ENCODE measurements around the gene ADGRV1.

ADGRV1 gene

GRCh38 chr5:91016954-91017700 lies 458.5 kb downstream of the ADGRV1 start:
- TF ChIP-seq CTCF (IDR thresholded peaks at IDR 0.05; ENCODE audit: insufficient read depth, missing control alignments) = no peak
- FAIRE-seq = peak; percentile 38
- no peak for DNase-seq (ENCODE audit: insufficient read length, low spot score)

- TF ChIP-seq CTCF (IDR thresholded peaks at IDR 0.05; ENCODE audit: insufficient read depth, missing control alignments) = no peak
- FAIRE-seq = no peak
- DNase-seq (ENCODE audit: insufficient read length, low spot score) = no peak
Measured at GRCh38 chr5:91018200-91018599, 459.6 kb downstream of the ADGRV1 start.

- TF ChIP-seq CTCF (IDR thresholded peaks at IDR 0.05; ENCODE audit: insufficient read depth, missing control alignments) = no peak
- DNase-seq (ENCODE audit: insufficient read length, low spot score) (no peak), FAIRE-seq (no peak)
Measured at GRCh38 chr5:91018712-91019371, 460.2 kb downstream of the ADGRV1 start.

- DNase-seq (ENCODE audit: insufficient read length, low spot score) (no peak), FAIRE-seq (no peak)
- TF ChIP-seq CTCF (IDR thresholded peaks at IDR 0.05; ENCODE audit: insufficient read depth, missing control alignments) = no peak
Measured at GRCh38 chr5:91020065-91020800, 461.6 kb downstream of the ADGRV1 start.

- FAIRE-seq (no peak), DNase-seq (ENCODE audit: insufficient read length, low spot score) (no peak)
- TF ChIP-seq CTCF (IDR thresholded peaks at IDR 0.05; ENCODE audit: insufficient read depth, missing control alignments) = no peak
Measured at GRCh38 chr5:91022518-91022917, 463.9 kb downstream of the ADGRV1 start.

GRCh38 chr5:91024206-91024605 lies 465.6 kb downstream of the ADGRV1 start:
- DNase-seq (ENCODE audit: insufficient read length, low spot score) = no peak
- TF ChIP-seq CTCF (IDR thresholded peaks at IDR 0.05; ENCODE audit: insufficient read depth, missing control alignments) = no peak
- no peak for FAIRE-seq
